DMS114 treated with DMSO at 0.1 percent for 48 hours (cell line): ENCODE data around the gene FNDC8.
"Not testable (repeated sequence)": the region's sequence is repeated elsewhere in the genome, so short reads cannot be mapped to it uniquely, and the experiment has no call there.

ENCODE experiments used
- DNase-seq: peaks from one replicate; lab custom pipeline; 2025; ENCODE audit not compliant: unreplicated experiment; lab: John Stamatoyannopoulos, UW

FNDC8 gene

DNA sequence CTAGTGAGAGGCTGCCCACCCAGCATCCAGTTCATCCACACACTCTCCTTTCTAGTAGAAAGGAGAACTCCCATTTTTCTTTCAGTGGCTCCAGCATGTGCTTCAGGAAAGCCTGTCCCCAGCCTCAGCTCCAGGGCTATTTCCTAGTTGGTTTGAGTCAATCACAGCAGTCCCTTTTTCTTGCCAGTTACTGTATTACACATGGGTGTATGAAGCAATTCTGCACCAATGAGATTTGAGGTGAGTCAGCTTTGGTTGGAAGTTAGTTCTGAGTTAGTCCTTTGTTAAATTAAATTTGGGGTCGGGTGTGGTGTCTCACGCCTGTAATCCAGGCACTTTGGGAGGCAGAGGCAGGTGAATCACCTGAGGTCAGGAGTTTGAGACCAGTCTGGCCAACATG lies 26.5 kb upstream of the FNDC8 start:
- no peak for DNase-seq

DNA sequence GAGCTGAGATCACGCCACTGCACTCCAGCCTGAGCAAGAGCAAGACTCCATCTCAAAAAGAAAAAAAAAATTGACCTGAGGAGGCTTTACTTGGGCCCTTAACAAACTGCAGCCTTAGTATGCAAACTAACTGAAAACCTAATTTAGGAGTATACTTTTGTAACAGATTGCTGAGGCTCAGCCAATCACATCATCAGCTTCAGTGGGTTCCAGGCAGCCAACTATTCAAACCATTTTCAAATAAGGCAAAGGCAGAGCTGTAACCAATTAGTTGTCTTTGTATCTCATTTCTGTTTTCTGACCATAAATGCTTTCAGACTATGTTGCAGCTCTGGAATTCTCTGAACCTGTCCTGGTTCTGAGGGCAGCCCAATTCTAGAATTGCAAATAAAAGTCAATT lies 25.7 kb upstream of the FNDC8 start:
- no peak for DNase-seq

GRCh38 chr17:35097776-35098175 lies 23.6 kb upstream of the FNDC8 start:
- no peak for DNase-seq

DNA sequence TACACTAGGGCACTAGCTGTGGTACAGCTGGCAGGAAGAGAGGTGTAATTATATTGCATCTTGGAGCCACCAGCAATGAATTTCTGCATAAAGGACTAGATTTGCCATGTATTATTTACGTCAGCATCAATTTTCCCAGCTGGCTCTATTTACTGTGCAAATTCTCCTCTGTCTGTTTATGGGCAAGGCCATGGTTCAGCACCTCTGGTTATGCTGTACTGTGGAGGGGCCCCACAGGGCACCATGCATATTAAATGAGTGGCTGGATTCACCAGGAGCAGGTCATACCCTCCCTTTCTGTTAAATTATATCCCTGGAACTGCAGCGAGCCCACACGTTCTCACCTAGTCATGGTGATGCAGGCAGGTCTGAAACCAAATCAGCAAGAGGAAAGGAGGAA lies 21.5 kb upstream of the FNDC8 start:
- no peak for DNase-seq

DNA sequence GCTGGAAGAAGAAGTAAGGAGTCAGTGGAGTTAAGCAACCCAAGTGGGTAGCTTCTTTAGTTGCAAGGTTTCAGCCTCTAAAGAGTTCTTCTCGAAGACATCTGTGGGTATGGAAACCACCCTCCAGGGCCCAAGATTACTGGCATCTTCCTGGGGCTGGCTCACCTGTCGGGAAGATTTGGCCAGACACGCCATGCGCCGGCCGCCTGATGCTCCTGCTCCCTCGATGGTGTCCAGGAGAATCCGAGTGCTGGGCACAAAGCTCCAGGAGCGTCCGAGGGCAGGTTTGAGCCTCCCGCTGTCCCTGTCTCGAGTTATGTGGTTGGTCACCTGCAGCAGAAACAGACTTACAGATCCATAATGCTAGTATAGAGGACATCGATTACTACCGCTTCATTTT lies 20.4 kb upstream of the FNDC8 start:
- DNase-seq = no peak

GRCh38 chr17:35101725-35102124 lies 19.7 kb upstream of the FNDC8 start:
- no peak for DNase-seq

DNA sequence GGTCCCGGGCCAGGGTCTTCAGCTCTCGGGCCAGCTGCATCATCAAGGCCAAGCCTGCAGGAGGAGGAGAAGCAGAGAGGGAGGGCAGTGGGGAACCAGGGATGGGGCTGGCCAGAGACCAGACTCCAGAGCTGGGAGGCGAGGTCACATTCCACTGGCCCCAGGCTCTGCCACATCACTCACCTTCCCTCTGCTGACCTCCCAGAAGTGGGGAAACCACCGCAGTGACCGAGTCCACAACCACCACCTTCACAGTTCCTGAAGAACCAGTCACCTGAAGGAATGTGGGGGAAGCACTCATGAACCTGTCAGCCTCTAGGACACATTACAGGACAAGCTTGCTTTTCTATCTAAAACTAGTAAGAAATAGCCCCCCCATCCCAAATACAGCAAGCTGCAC lies 18.1 kb upstream of the FNDC8 start:
- no peak for DNase-seq

DNA sequence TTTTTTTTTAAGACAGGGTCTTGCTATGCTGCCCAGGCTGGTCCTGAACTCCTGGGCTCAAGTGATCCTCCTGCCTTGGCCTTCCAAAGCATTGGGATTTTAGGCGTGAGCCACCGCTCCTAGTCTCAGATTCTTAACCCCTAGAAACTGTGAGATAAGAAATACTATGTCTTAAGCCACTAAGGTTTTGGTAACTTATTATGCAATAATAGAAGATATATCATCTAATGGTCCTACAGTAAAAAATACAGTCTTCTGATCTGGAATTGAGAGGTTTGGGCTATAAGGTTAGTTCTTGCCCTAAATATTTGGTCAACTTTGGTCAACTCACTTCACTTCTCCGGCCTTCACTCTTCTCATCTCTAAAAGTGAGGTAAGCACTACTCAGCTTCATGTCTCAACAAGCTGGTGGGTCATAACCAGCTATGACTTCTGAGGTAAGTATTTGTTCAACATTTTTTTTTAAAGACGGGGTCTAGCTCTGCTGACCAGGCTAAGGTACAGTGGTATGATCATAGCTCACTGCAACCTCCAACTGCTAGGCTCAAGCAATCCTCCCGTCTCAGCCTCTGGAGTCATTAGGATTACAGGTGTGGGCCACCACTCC lies 16.5 kb upstream of the FNDC8 start:
- DNase-seq = no peak

- not testable (repeated sequence) for DNase-seq
Observed at GRCh38 chr17:35110791-35111190, 10.6 kb upstream of the FNDC8 start.

GRCh38 chr17:35116845-35117244 lies 4.6 kb upstream of the FNDC8 start:
- no peak for DNase-seq

DNA sequence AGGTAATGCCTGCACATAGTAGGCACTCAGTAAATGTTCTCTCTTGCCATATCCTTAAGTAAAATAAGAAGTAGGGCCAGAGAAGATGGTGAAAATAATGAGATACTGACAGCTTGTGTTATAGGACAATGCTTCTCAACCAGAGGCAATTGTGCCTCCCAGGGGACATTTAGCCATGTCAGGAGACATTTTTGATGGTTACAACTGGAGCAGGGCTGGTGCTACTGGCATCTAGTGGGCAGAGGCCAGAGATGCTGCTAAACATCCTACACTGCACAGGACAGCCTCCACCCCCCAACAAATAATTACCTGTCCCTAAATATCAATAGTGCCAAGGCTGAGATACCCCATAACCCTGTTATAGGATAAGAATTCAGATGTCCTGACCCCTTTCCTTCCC lies 3.4 kb upstream of the FNDC8 start:
- no peak for DNase-seq

DNA sequence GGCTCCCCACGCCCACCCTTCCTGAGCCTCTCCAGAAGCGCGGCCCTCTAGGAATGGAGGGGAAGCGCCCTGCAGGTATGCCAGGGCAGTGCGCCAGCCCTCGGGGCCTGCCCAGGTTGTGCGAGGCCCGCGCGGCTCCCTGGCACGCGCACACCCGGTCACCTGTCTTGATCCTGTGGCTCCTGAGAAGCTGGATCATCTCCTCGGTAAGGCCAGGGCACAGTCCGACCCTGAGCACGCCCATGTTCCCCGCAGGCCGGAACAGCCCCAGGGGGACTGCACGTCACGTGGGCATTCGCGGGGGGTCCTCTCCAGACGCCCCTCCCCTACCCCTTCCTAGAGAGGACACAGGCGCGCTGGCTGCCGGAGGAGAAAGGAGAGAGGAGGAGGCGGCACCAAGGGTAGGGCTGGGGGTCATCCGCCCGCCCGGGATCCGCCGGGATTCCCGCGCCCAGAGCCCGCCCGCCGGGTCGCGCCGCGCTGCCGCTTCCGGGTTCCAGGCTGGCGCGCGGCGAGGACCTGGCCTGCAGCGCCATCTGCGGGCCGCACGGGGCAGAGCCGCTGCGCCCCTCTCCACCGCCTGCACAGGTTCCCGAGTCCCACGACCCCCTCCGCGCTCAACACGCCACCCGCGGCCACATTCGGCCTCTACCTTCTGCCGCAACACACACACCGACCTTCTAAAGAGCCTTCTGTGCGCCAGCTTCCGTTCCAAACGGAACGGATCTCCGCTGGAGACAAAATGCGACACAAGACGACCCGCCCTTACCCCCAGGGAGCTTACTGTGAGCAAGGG lies 1.8 kb upstream of the FNDC8 start, which contains the start of gene RAD51D:
Gene RAD51D, minus strand, starts transcription at position 491 of the 796 bp plus-strand sequence. Its CDS starts 247 bp downstream, at position 244.
- peak; percentile 40 for DNase-seq

GRCh38 chr17:35127751-35128514 lies 6.5 kb downstream of the FNDC8 start:
- no peak for DNase-seq

DNA sequence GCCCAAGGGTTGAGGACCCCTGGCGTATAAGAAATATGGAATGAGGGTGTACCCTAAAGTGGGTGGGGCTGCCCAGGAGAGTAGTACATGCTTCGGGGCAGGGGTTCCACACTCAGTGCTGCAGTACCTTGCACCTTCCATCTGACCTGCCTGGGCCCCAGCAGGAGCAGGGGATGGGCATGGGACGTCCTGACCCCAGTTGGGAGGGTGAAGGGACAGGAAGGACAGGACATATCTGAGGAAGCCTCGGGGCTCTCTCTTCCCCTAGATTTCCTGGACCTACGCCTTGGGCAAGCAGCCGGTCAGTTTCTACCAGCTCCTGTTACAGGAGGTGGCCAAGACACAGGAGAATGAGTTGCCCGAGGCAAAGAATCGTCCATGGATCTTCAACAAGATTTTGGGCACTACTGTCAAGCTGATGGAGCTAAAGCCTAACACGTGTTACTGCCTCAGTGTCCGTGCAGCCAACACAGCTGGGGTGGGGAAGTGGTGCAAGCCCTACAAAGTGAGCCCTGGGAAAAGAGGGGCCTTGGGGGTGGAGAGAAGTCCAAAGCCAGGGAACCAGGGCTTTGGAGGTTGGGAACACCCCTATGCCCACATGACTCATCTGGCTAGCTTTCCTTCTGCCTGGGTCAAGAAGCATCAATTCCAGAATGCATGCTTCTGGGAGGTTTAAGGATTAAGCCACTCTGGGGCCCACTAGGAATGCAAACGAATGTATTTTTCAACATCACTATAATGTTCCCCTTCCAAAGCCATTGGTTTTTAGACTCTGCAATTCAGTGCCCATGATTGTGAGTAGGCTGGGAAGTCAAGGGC lies 7.9 kb downstream of the FNDC8 start:
- no peak for DNase-seq

DNA sequence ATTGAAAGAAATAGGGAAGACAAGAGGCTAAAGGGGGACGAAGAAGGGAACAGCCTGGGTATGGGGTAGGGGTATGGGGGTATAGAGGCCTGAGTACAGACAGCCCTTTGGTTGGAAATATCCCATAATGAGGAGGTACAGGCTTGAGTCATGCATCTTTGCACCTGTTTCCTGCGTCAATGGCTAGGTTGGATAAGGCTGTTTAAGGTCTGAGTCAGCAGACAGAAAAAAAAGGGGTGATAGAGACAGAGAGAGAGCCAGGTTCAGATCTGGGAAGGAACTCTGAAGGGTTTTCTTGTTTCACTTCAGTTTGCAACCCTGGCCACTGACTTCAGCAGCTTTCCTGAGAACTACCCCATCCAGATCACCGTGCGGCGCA lies 8.5 kb downstream of the FNDC8 start:
- no peak for DNase-seq

DNA sequence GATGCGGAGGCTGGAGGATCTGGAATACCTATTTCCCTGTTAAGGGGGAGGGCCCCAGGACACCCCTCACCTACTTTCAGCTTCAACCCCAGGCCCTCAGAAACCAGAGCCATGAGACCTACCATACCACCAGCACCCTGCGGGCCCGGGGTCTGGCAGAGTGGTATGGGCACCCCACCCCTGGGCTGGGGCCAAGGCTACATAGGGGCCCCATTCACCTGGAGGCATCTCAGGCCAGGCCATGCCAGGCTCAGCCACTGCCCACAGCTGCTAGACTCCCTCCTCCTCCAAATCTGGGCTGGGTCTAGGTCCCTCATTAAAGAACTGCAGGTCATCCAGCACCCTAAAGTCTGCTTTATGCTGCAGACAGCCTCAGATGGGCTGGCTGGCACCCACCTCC lies 9.0 kb downstream of the FNDC8 start:
- DNase-seq = no peak

DNA sequence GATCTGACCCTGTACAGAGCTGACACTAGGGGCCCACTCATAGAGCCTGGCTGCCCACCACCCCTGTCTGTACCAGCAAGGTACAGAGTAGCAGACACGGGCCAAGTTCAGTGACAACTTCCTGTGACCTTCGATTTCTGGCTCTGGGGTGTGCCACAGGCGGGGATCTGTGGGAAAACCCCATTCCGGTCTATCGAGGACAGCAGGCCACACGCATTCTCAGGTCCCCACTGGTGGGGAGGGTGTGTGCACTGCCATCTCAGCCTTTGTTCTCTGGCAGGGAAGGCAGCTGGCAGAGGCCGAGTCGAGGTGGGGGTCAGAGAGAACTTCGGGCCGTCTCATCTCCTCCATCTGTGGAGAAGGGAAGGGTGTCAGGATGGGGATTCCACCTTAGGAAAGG lies 10.7 kb downstream of the FNDC8 start:
- no peak for DNase-seq

DNA sequence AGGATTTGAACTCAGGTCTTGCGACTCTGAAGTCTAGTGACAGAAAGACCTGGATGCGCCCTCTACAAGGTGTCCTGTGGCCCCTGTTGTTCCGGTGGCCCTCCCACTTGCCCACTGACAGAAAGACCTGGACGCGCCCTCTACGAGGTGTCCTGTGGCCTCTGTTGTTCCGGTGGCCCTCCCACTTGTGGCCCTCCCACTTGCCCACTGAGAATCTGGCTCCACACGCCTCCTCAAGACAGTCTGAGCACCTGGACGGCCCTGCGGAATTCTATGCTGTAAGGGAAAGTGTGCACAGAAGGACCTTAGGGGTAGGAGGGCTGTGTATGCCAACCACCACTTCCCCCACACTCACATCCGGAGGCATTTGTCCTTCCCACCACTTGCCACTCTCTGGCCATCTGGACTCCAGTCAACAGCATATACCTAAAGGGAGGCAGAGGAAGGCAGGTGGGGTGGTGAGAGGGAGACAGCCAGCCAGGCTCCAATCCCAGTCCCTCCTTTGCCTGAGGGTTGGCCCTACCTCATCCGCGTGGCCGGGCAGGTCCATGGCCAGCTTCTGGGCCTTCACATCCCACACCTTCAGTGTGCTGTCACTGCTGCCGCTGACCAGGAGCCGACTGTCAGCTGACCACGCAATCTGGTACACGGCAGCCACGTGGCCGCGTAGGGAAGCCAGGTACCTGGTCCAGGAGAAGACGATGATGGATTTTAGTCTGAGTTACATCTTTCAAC lies 11.6 kb downstream of the FNDC8 start:
- no peak for DNase-seq

GRCh38 chr17:35135322-35135721 lies 13.9 kb downstream of the FNDC8 start:
- no peak for DNase-seq

GRCh38 chr17:35138218-35138617 lies 16.8 kb downstream of the FNDC8 start:
- no peak for DNase-seq
